ENCODE data around the gene CDC42EP4. TPM values are rescaled to one million over a fixed set of nuclear protein-coding genes. Genes with fewer than 3 reads are reported as not detected.

CDC42EP4 gene
- total and polyA plus RNA-seq, 2 experiments from 2014 or later, result 4.4 to 19.9 TPM

- TF ChIP-seq, protein P1, sequence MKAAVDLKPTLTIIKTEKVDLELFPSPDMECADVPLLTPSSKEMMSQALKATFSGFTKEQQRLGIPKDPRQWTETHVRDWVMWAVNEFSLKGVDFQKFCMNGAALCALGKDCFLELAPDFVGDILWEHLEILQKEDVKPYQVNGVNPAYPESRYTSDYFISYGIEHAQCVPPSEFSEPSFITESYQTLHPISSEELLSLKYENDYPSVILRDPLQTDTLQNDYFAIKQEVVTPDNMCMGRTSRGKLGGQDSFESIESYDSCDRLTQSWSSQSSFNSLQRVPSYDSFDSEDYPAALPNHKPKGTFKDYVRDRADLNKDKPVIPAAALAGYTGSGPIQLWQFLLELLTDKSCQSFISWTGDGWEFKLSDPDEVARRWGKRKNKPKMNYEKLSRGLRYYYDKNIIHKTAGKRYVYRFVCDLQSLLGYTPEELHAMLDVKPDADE (IDR thresholded peaks at IDR 0.05), result no peak
- TF ChIP-seq STAT1 (IDR thresholded peaks at IDR 0.05; ENCODE audit: unreplicated experiment) (no peak), EZH2 (IDR thresholded peaks at IDR 0.05; ENCODE audit: low read depth, unreplicated experiment) (no peak), EZH2phosphoT487 (IDR thresholded peaks at IDR 0.05; ENCODE audit: unreplicated experiment) (no peak), NANOG (IDR thresholded peaks at IDR 0.05; ENCODE audit: borderline replicate concordance) (no peak), ZNF114 (CRISPR knock-in tag; IDR thresholded peaks at IDR 0.05) (no peak), JUNB (IDR thresholded peaks at IDR 0.05; ENCODE audit: unreplicated experiment) (no peak), ZNF331 (CRISPR knock-in tag; IDR thresholded peaks at IDR 0.05; ENCODE audit: low read depth) (no peak)
- TF ChIP-seq, protein P2, sequence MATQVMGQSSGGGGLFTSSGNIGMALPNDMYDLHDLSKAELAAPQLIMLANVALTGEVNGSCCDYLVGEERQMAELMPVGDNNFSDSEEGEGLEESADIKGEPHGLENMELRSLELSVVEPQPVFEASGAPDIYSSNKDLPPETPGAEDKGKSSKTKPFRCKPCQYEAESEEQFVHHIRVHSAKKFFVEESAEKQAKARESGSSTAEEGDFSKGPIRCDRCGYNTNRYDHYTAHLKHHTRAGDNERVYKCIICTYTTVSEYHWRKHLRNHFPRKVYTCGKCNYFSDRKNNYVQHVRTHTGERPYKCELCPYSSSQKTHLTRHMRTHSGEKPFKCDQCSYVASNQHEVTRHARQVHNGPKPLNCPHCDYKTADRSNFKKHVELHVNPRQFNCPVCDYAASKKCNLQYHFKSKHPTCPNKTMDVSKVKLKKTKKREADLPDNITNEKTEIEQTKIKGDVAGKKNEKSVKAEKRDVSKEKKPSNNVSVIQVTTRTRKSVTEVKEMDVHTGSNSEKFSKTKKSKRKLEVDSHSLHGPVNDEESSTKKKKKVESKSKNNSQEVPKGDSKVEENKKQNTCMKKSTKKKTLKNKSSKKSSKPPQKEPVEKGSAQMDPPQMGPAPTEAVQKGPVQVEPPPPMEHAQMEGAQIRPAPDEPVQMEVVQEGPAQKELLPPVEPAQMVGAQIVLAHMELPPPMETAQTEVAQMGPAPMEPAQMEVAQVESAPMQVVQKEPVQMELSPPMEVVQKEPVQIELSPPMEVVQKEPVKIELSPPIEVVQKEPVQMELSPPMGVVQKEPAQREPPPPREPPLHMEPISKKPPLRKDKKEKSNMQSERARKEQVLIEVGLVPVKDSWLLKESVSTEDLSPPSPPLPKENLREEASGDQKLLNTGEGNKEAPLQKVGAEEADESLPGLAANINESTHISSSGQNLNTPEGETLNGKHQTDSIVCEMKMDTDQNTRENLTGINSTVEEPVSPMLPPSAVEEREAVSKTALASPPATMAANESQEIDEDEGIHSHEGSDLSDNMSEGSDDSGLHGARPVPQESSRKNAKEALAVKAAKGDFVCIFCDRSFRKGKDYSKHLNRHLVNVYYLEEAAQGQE (IDR thresholded peaks at IDR 0.05; ENCODE audit: unreplicated experiment), result no peak
Measured at GRCh38 chr17:73357981-73358380, 46.2 kb upstream of the CDC42EP4 start (continued).

GRCh38 chr17:73357318-73357717 is 45.5 kb upstream of the CDC42EP4 start:
- Mint-ChIP-seq H3K27me3 (ENCODE audit: insufficient read depth, low read depth, poor library complexity) (peaks cover 17% of the 10 kb centered on the region), H3K36me3 (ENCODE audit: low read depth) (no peaks in the 10 kb centered on the region), H3K9me3 (no peaks in the 10 kb centered on the region), H3K4me3 (no peak overlapping the region), H3K27ac (no peak overlapping the region), H3K4me1 (peaks cover 30% of the 10 kb centered on the region)
- H4K20me1 ChIP-seq (replicated peaks; ENCODE audit: insufficient read depth), result no peaks in the 10 kb centered on the region
- no peaks in the 10 kb centered on the region for H3K79me2 ChIP-seq (replicated peaks; ENCODE audit: insufficient read depth)
- no peaks in the 10 kb centered on the region for H3K36me3 ChIP-seq (ENCODE audit: insufficient read depth)
- H2AFZ ChIP-seq, result no peak overlapping the region
- 0 out of 2 replicates have a peak, but pooled peaks cover 2% of the 10 kb centered on the region for H3F3A ChIP-seq (replicated peaks; ENCODE audit: low read depth)
- no peak overlapping the region for H3K27ac ChIP-seq (ENCODE audit: low read depth)
- H3K27me3 ChIP-seq (ENCODE audit: insufficient read depth), result no peaks in the 10 kb centered on the region
- ATAC-seq (no peak), DNase-seq (ENCODE audit: low spot score) (no peak)
- H3K4me3 ChIP-seq, result no peak overlapping the region
- no peaks in the 10 kb centered on the region for H3K9me2 ChIP-seq (ENCODE audit: insufficient read depth)
- H3K4me2 ChIP-seq, result no peak overlapping the region
- peaks cover 23% of the 10 kb centered on the region for H3K4me1 ChIP-seq (ENCODE audit: insufficient read depth)
- no peak for TF ChIP-seq ZNF114 (CRISPR knock-in tag; IDR thresholded peaks at IDR 0.05)
- no peak for TF ChIP-seq JUNB (IDR thresholded peaks at IDR 0.05; ENCODE audit: unreplicated experiment)
- TF ChIP-seq, protein P3, sequence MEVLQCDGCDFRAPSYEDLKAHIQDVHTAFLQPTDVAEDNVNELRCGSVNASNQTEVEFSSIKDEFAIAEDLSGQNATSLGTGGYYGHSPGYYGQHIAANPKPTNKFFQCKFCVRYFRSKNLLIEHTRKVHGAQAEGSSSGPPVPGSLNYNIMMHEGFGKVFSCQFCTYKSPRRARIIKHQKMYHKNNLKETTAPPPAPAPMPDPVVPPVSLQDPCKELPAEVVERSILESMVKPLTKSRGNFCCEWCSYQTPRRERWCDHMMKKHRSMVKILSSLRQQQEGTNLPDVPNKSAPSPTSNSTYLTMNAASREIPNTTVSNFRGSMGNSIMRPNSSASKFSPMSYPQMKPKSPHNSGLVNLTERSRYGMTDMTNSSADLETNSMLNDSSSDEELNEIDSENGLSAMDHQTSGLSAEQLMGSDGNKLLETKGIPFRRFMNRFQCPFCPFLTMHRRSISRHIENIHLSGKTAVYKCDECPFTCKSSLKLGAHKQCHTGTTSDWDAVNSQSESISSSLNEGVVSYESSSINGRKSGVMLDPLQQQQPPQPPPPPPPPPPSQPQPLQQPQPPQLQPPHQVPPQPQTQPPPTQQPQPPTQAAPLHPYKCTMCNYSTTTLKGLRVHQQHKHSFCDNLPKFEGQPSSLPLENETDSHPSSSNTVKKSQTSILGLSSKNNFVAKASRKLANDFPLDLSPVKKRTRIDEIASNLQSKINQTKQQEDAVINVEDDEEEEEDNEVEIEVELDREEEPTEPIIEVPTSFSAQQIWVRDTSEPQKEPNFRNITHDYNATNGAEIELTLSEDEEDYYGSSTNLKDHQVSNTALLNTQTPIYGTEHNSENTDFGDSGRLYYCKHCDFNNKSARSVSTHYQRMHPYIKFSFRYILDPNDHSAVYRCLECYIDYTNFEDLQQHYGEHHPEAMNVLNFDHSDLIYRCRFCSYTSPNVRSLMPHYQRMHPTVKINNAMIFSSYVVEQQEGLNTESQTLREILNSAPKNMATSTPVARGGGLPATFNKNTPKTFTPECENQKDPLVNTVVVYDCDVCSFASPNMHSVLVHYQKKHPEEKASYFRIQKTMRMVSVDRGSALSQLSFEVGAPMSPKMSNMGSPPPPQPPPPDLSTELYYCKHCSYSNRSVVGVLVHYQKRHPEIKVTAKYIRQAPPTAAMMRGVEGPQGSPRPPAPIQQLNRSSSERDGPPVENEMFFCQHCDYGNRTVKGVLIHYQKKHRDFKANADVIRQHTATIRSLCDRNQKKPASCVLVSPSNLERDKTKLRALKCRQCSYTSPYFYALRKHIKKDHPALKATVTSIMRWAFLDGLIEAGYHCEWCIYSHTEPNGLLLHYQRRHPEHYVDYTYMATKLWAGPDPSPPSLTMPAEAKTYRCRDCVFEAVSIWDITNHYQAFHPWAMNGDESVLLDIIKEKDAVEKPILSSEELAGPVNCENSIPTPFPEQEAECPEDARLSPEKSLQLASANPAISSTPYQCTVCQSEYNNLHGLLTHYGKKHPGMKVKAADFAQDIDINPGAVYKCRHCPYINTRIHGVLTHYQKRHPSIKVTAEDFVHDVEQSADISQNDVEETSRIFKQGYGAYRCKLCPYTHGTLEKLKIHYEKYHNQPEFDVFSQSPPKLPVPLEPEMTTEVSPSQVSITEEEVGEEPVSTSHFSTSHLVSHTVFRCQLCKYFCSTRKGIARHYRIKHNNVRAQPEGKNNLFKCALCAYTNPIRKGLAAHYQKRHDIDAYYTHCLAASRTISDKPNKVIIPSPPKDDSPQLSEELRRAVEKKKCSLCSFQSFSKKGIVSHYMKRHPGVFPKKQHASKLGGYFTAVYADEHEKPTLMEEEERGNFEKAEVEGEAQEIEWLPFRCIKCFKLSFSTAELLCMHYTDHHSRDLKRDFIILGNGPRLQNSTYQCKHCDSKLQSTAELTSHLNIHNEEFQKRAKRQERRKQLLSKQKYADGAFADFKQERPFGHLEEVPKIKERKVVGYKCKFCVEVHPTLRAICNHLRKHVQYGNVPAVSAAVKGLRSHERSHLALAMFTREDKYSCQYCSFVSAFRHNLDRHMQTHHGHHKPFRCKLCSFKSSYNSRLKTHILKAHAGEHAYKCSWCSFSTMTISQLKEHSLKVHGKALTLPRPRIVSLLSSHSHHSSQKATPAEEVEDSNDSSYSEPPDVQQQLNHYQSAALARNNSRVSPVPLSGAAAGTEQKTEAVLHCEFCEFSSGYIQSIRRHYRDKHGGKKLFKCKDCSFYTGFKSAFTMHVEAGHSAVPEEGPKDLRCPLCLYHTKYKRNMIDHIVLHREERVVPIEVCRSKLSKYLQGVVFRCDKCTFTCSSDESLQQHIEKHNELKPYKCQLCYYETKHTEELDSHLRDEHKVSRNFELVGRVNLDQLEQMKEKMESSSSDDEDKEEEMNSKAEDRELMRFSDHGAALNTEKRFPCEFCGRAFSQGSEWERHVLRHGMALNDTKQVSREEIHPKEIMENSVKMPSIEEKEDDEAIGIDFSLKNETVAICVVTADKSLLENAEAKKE (CRISPR knock-in tag; IDR thresholded peaks at IDR 0.05), result no peak
- no peak for TF ChIP-seq EZH2phosphoT487 (IDR thresholded peaks at IDR 0.05; ENCODE audit: unreplicated experiment)
- no peak for TF ChIP-seq NANOG (IDR thresholded peaks at IDR 0.05; ENCODE audit: borderline replicate concordance)
- TF ChIP-seq, protein P2 (IDR thresholded peaks at IDR 0.05; ENCODE audit: unreplicated experiment), result no peak
- no peak for TF ChIP-seq POLR2AphosphoS5 (IDR thresholded peaks at IDR 0.05; ENCODE audit: low read depth)
